IMR-90 (cell line): ENCODE measurements around the gene BRINP1. TPM values are rescaled to one million over a fixed set of nuclear protein-coding genes. Genes with fewer than 3 reads are reported as not detected.
"Not testable (repeated sequence)": the region's sequence is repeated elsewhere in the genome, so short reads cannot be mapped to it uniquely, and the experiment has no call there.

Experiments used
- ATAC-seq: fragments of 200-7000 bp; cut with Tn5 transposase; 2 replicates; pipeline ENCODE4 v1.9.1; 2020; ENCODE audit warnings: low read depth, mild to moderate bottlenecking, moderate library complexity
- BruUV-seq: library from RNA; stranded (reverse); fragments of 400-500 nt; replicated peaks from 2 replicates; lab custom pipeline; 2021; lab: Mats Ljungman, UMichigan
- CTCF ChIA-PET: fragments of 300-600 bp; formaldehyde crosslinking; extraction: SDS; loops from one replicate; lab custom pipeline; 2021; ENCODE audit warnings: antibody characterized with exemption; lab: Yijun Ruan, JAX
- POLR2A ChIA-PET: fragments of 300-600 bp; sonication (Branson Sonifier 250); formaldehyde crosslinking; loops from one replicate; lab custom pipeline; 2022; ENCODE audit warnings: antibody characterized with exemption; ENCODE audit not compliant: unreplicated experiment; lab: Charles Lee
- DNase-seq: peaks from one replicate; pipeline ENCODE4 v3.0.0; 2013
- H2AFZ ChIP-seq: replicated peaks from 2 replicates; pipeline ENCODE3; 2013; ENCODE audit warnings: low read length, mild to moderate bottlenecking; ENCODE audit not compliant: poor library complexity
- H2AK5ac ChIP-seq: 2 replicates; pipeline ENCODE4 v1.6.1; 2013; ENCODE audit warnings: low read depth, low read length, inconsistent platforms
- H2AK9ac ChIP-seq: replicated peaks from 2 replicates; pipeline ENCODE3; 2013; ENCODE audit warnings: mild to moderate bottlenecking, low read depth, low read length, moderate library complexity; ENCODE audit not compliant: poor library complexity
- H2BK120ac ChIP-seq: 2 replicates; pipeline ENCODE4 v1.6.1; 2013; ENCODE audit warnings: low read depth, low read length, inconsistent platforms
- H2BK15ac ChIP-seq: 3 replicates; pipeline ENCODE4 v1.6.1; 2013; ENCODE audit warnings: low read depth, low read length, inconsistent platforms
- H2BK20ac ChIP-seq: 2 replicates; pipeline ENCODE4 v1.6.1; 2013; ENCODE audit warnings: low read depth, mild to moderate bottlenecking, inconsistent platforms, low read length, moderate library complexity
- H2BK5ac ChIP-seq: 2 replicates; pipeline ENCODE4 v1.6.1; 2013; ENCODE audit warnings: mild to moderate bottlenecking, low read depth, low read length, inconsistent platforms; ENCODE audit not compliant: poor library complexity, severe bottlenecking
- H3K14ac ChIP-seq: replicated peaks from 2 replicates; pipeline ENCODE4 v1.6.1; 2013; ENCODE audit warnings: low read depth, low read length, inconsistent platforms
- H3K18ac ChIP-seq: 2 replicates; pipeline ENCODE4 v1.6.1; 2013; ENCODE audit warnings: low read depth, low read length, control low read depth
- H3K23ac ChIP-seq: 2 replicates; pipeline ENCODE4 v1.6.1; 2013; ENCODE audit warnings: low read depth, low read length, inconsistent platforms
- H3K27ac ChIP-seq: 2 replicates; pipeline ENCODE4 v1.5.1; 2013; ENCODE audit warnings: mild to moderate bottlenecking, control low read depth, low read length; ENCODE audit not compliant: insufficient read depth
- H3K27me3 ChIP-seq: 2 replicates; pipeline ENCODE4 v1.6.1; 2013; ENCODE audit warnings: low read length; ENCODE audit not compliant: control insufficient read depth, insufficient read depth
- H3K36me3 ChIP-seq: 2 replicates; pipeline ENCODE4 v1.6.1; 2013; ENCODE audit warnings: low read length, mixed read lengths; ENCODE audit not compliant: control insufficient read depth, insufficient read depth
- H3K4ac ChIP-seq: 2 replicates; pipeline ENCODE4 v1.6.1; 2013; ENCODE audit warnings: low read depth, low read length, inconsistent platforms
- H3K4me1 ChIP-seq: 2 replicates; pipeline ENCODE4 v1.6.1; 2013; ENCODE audit warnings: low read length, mixed read lengths; ENCODE audit not compliant: control insufficient read depth, insufficient read depth
- H3K4me2 ChIP-seq: 2 replicates; pipeline ENCODE4 v1.6.1; 2013; ENCODE audit warnings: low read depth, mild to moderate bottlenecking, control low read depth, low read length, moderate library complexity
- H3K4me3 ChIP-seq: 2 replicates; pipeline ENCODE4 v1.5.1; 2013; ENCODE audit warnings: low read depth, mild to moderate bottlenecking, control low read depth, low read length, moderate library complexity; ENCODE audit not compliant: insufficient read depth
- H3K56ac ChIP-seq: 2 replicates; pipeline ENCODE4 v1.6.1; 2013; ENCODE audit warnings: low read length, inconsistent platforms; ENCODE audit not compliant: insufficient read depth; ENCODE audit errors: extremely low read depth
- H3K79me1 ChIP-seq, 2 experiments: 2 replicates each; pipeline ENCODE4 v1.6.1; 2013; ENCODE audit warnings: low read length in 2 of 2, inconsistent platforms in 1 of 2, low read depth in 1 of 2
- H3K9ac ChIP-seq: 2 replicates; pipeline ENCODE4 v1.6.1; 2013; ENCODE audit warnings: low read depth, low read length, control low read depth
- H3K9me1 ChIP-seq: 2 replicates; pipeline ENCODE4 v1.6.1; 2013; ENCODE audit warnings: low read length, inconsistent platforms; ENCODE audit not compliant: insufficient read depth
- H3K9me3 ChIP-seq: 2 replicates; pipeline ENCODE4 v1.6.1; 2013; ENCODE audit warnings: low read length; ENCODE audit not compliant: control insufficient read depth, insufficient read depth
- H4K20me1 ChIP-seq: 2 replicates; pipeline ENCODE4 v1.6.1; 2013; ENCODE audit warnings: low read length, inconsistent platforms; ENCODE audit not compliant: insufficient read depth
- H4K5ac ChIP-seq: 2 replicates; pipeline ENCODE4 v1.6.1; 2013; ENCODE audit warnings: mild to moderate bottlenecking, low read depth, low read length, control low read depth
- H4K8ac ChIP-seq, 2 experiments: 2 replicates each; pipeline ENCODE4 v1.6.1; 2013; ENCODE audit warnings: low read depth in 2 of 2, low read length in 2 of 2, control low read depth in 1 of 2, inconsistent platforms in 1 of 2
- H4K91ac ChIP-seq: 2 replicates; pipeline ENCODE4 v1.6.1; 2013; ENCODE audit warnings: low read depth, low read length, inconsistent platforms; ENCODE audit not compliant: insufficient read depth
- WGBS, 2 experiments: methylation state at CpG; one replicate each; pipeline versions ENCODE4 v1.1.5 to v1.1.7; 2013; ENCODE audit warnings: missing lambda C conversion rate in 2 of 2; ENCODE audit not compliant: insufficient read length in 1 of 2; ENCODE audit errors: extremely low coverage in 2 of 2; 5-methylcytosine and 5-hydroxymethylcytosine counted together
- dilution Hi-C: fragments of 300-500 bp; cut with HindIII; formaldehyde crosslinking; loops from one replicate; pipeline ENCODE4 v1.14.3; 2018; ENCODE audit warnings: low sequenced_read_pairs; ENCODE audit not compliant: unreplicated experiment
- in situ Hi-C: fragments of 300-500 bp; cut with MboI; formaldehyde crosslinking; loops from 3 replicates; pipeline ENCODE4 v1.14.3; 2019; ENCODE audit warnings: low sequenced_read_pairs, inconsistent platforms, mixed read lengths
- intact Hi-C: fragments of 100-400 bp; cut with micrococcal nuclease; formaldehyde crosslinking; loops from 2 replicates; pipeline ENCODE4 v1.10.0; 2022
- polyA plus RNA-seq, 3 experiments: library from polyadenylated mRNA; depleted of rRNA; stranded (reverse); fragments of >200 nt; gene quantifications; 2 replicates each; pipeline ENCODE4 v1.2.3, GENCODE V29; 2012; ENCODE audit warnings: low replicate concordance in 1 of 3
- total RNA-seq: library from RNA; depleted of rRNA; stranded (reverse); fragments of >200 nt; gene quantifications from 2 replicates; pipeline ENCODE4 v1.2.3, GENCODE V29; 2012

The BRINP1 gene
- total and polyA plus RNA-seq, 2 of the 4 experiments (the other 2 are of a cell fraction): under 0.01 TPM; not detected in 1

- H3K4me2 ChIP-seq, dilution Hi-C loops, H2BK20ac ChIP-seq, H4K20me1 ChIP-seq, H4K5ac ChIP-seq, H3K18ac ChIP-seq, POLR2A ChIA-PET, H3K4me1 ChIP-seq, H2BK5ac ChIP-seq, H2BK15ac ChIP-seq, H3K27ac ChIP-seq, H4K91ac ChIP-seq, intact Hi-C loops, H2AK5ac ChIP-seq, H3K14ac ChIP-seq, BruUV-seq, ATAC-seq, H3K4me3 ChIP-seq, H2BK120ac ChIP-seq, H2AFZ ChIP-seq, H3K36me3 ChIP-seq, in situ Hi-C loops, H4K8ac ChIP-seq, H3K23ac ChIP-seq, H2AK9ac ChIP-seq, H3K79me1 ChIP-seq, H3K9me1 ChIP-seq, H3K9me3 ChIP-seq, H3K9ac ChIP-seq, H3K56ac ChIP-seq, H3K27me3 ChIP-seq, CTCF ChIA-PET, DNase-seq, H3K4ac ChIP-seq: not testable (repeated sequence)
- WGBS, 2 experiments: 49% methylated on average over 8 of the region's 27 CpGs; no CpG with 5 or more reads in 1 of the 2 experiments
Observed at GRCh38 chr9:119169222-119169621, 200.0 kb downstream of the BRINP1 start.
